Measurements from ENCODE around the gene DCLK1.

- no peak for TF ChIP-seq CTCF (IDR thresholded peaks at IDR 0.05 in 2 of 3, conservative IDR thresholded peaks at IDR 0.05 in 1 of 3; ENCODE audit: borderline replicate concordance in 1 of 3, insufficient read depth in 1 of 3, low read depth in 2 of 3, low read length in 2 of 3)
- TF ChIP-seq FOSL1 (IDR thresholded peaks at IDR 0.05; ENCODE audit: low read depth), result no peak
- TF ChIP-seq EZH2 (IDR thresholded peaks at IDR 0.05), result no peak
Measured at GRCh38 chr13:36147330-36147729, 16.1 kb upstream of the DCLK1 start.
